DOHH2 (cell line): ENCODE measurements around the gene TSPAN2.

Source experiments
- H3F3A ChIP-seq: fragments of 200-600 bp; sonication (generic), shearing (Covaris generic); 2 replicates; pipeline ENCODE4 v1.6.0; 2016; ENCODE audit warnings: antibody characterized with exemption, mild to moderate bottlenecking; ENCODE audit not compliant: control insufficient read depth, insufficient read depth
- H3K27ac ChIP-seq: fragments of 200-600 bp; sonication (generic); 2 replicates; pipeline ENCODE4 v1.5.1; 2014; ENCODE audit warnings: low read depth, mild to moderate bottlenecking, low read length, moderate library complexity
- H3K27me3 ChIP-seq: fragments of 200-600 bp; sonication (generic); 2 replicates; pipeline ENCODE4 v1.6.1; 2014; ENCODE audit warnings: mild to moderate bottlenecking, low read length, mixed read lengths; ENCODE audit not compliant: control insufficient read depth
- H3K36me3 ChIP-seq: fragments of 200-600 bp; sonication (generic); 2 replicates; pipeline ENCODE4 v1.6.1; 2014; ENCODE audit warnings: mild to moderate bottlenecking, low read length, moderate library complexity, mixed read lengths; ENCODE audit not compliant: control insufficient read depth
- H3K4me1 ChIP-seq: fragments of 200-600 bp; sonication (generic); 2 replicates; pipeline ENCODE4 v1.6.1; 2014; ENCODE audit warnings: mild to moderate bottlenecking, low read length, mixed read lengths; ENCODE audit not compliant: control insufficient read depth
- H3K4me2 ChIP-seq: fragments of 200-600 bp; sonication (generic); 2 replicates; pipeline ENCODE4 v1.6.0; 2014; ENCODE audit warnings: mild to moderate bottlenecking, low read length, moderate library complexity
- H3K4me3 ChIP-seq: fragments of 200-600 bp; sonication (generic); 2 replicates; pipeline ENCODE4 v1.5.1; 2014; ENCODE audit warnings: mild to moderate bottlenecking, low read length, mixed read lengths
- H3K79me2 ChIP-seq: fragments of 200-600 bp; sonication (generic); 2 replicates; pipeline ENCODE4 v1.6.1; 2014; ENCODE audit warnings: mild to moderate bottlenecking, low read length, mixed read lengths; ENCODE audit not compliant: control insufficient read depth
- H3K9me2 ChIP-seq: fragments of 200-600 bp; sonication (generic); replicated peaks from 2 replicates; pipeline ENCODE4 v1.6.1; 2014; ENCODE audit warnings: mild to moderate bottlenecking, low read length, mixed read lengths; ENCODE audit not compliant: control insufficient read depth
- H3K9me3 ChIP-seq: fragments of 200-600 bp; sonication (generic); 2 replicates; pipeline ENCODE4 v1.6.1; 2014; ENCODE audit warnings: antibody characterized with exemption, low read length, mixed read lengths; ENCODE audit not compliant: control insufficient read depth, insufficient read depth
- H4K20me1 ChIP-seq: fragments of 200-600 bp; sonication (generic); 2 replicates; pipeline ENCODE4 v1.6.0; 2014; ENCODE audit warnings: low read depth, mild to moderate bottlenecking, antibody characterized with exemption, low read length, moderate library complexity; ENCODE audit not compliant: control insufficient read depth, insufficient read depth
- EZH2phosphoT487 ChIP-seq: fragments of 200-600 bp; sonication (generic); IDR thresholded peaks from 2 replicates; pipeline ENCODE4 v1.6.1; 2017; ENCODE audit warnings: borderline replicate concordance, mild to moderate bottlenecking, antibody characterized with exemption, low read length, moderate library complexity, mixed read lengths
- TF ChIP-seq, protein P1 (sequence below): fragments of 200-600 bp; sonication (generic); IDR thresholded peaks from one replicate; pipeline ENCODE4 v1.5.1; 2014; ENCODE audit warnings: antibody characterized with exemption, mild to moderate bottlenecking, low read depth, low read length; ENCODE audit not compliant: poor library complexity, severe bottlenecking

TSPAN2 gene

DNA sequence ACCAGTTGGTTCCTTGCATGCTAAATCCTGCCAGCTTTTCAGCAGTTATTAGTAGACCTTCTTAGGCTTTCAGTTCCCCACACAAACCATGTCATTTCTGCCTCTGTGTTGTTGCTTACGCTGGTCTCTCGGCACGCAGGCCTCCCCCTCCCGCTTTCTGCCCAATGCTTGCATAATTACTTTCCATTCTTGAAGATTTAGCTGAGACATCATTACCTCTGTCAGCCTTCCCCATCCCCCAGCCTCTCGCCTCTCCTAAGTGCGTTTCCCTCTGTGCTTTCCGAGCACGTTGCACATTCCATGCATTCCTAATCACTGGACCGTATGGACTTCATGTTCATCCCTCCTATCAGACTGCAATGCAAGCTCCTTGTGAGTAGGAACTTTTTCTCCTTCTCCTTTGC lies 32.9 kb downstream of the TSPAN2 start:
- Histone ChIP-seq H3K27ac (no peak overlapping the region), H3K79me2 (no peaks in the 10 kb centered on the region), H3K4me3 (no peak overlapping the region), H3K36me3 (no peaks in the 10 kb centered on the region), H3K9me3 (no peaks in the 10 kb centered on the region), H3K27me3 (peaks cover 8% of the 10 kb centered on the region), H3F3A (no peaks in the 10 kb centered on the region), H3K9me2 (no peaks in the 10 kb centered on the region), H4K20me1 (no peaks in the 10 kb centered on the region), H3K4me1 (no peaks in the 10 kb centered on the region), H3K4me2 (no peak overlapping the region)
- TF ChIP-seq EZH2phosphoT487, result no peak
- TF ChIP-seq, protein P1, sequence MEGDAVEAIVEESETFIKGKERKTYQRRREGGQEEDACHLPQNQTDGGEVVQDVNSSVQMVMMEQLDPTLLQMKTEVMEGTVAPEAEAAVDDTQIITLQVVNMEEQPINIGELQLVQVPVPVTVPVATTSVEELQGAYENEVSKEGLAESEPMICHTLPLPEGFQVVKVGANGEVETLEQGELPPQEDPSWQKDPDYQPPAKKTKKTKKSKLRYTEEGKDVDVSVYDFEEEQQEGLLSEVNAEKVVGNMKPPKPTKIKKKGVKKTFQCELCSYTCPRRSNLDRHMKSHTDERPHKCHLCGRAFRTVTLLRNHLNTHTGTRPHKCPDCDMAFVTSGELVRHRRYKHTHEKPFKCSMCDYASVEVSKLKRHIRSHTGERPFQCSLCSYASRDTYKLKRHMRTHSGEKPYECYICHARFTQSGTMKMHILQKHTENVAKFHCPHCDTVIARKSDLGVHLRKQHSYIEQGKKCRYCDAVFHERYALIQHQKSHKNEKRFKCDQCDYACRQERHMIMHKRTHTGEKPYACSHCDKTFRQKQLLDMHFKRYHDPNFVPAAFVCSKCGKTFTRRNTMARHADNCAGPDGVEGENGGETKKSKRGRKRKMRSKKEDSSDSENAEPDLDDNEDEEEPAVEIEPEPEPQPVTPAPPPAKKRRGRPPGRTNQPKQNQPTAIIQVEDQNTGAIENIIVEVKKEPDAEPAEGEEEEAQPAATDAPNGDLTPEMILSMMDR, result no peak

DNA sequence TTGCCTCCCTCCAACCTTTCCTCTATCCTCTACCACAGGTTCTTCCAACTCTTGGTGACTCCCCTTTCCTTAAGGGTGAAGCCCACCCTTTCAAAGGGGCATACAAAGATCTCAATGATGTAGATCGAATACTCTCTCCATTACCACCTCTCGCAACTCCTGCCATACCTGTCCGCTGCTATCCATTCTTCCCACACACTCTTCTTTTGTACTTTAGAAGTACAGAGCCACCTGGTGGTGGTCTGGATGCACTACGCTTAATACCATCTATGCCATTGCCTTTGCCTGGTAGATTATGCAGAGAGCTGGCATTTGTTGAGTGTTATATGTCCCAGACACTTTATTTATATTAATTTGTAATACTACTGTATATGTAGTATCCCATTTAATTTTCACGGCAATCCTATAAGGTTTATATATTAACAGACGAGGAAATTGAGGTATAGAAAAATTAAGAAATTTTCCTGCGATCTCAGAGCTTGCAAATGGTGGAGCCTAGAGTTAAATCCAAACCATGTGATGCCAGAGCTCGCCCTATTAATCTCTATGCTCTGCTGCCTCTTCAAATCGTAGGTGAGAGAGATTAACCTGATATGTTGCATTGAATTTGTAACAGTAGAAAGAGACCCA lies 36.7 kb downstream of the TSPAN2 start:
- Histone ChIP-seq H3K4me3 (no peak overlapping the region), H3F3A (no peaks in the 10 kb centered on the region), H3K27me3 (peaks cover 11% of the 10 kb centered on the region; the same call in 1 of the 2 replicates), H3K36me3 (no peaks in the 10 kb centered on the region), H3K9me2 (no peaks in the 10 kb centered on the region), H4K20me1 (no peaks in the 10 kb centered on the region), H3K79me2 (no peaks in the 10 kb centered on the region), H3K4me1 (no peaks in the 10 kb centered on the region), H3K27ac (no peak overlapping the region), H3K4me2 (no peak overlapping the region), H3K9me3 (no peaks in the 10 kb centered on the region)
- TF ChIP-seq EZH2phosphoT487, result no peak
- TF ChIP-seq, protein P1, result peak; percentile 84

DNA sequence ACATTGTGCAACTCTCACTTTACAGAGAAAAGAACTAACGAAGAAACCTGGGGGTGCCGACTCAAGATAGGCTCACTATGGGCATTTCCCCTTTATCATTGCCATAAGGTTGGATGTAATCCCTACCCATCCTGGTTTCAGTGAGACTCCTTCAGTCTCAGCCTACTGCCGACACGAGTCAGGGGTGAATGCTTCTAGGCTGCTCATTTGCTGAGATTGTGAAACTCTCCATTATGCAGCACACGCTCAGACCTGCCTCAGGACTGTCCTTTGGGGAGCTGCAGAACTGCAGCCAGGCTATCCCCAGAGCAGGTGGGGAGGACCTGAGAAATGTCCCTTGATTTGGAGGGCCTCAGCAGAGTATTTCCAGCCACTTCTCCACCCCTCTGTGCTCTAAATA lies 37.5 kb downstream of the TSPAN2 start:
- Histone ChIP-seq H3K27me3 (peaks cover 11% of the 10 kb centered on the region; the same call in 1 of the 2 replicates), H3K4me1 (no peaks in the 10 kb centered on the region), H3F3A (no peaks in the 10 kb centered on the region), H3K27ac (no peak overlapping the region), H3K9me3 (no peaks in the 10 kb centered on the region), H3K36me3 (no peaks in the 10 kb centered on the region), H3K79me2 (no peaks in the 10 kb centered on the region), H3K4me2 (no peak overlapping the region), H3K9me2 (no peaks in the 10 kb centered on the region), H3K4me3 (no peak overlapping the region), H4K20me1 (no peaks in the 10 kb centered on the region)
- TF ChIP-seq EZH2phosphoT487, result no peak
- TF ChIP-seq, protein P1, result no peak
